ENCODE results near the gene TMEM119.
A peak's percentile ranks its signal among the peaks of the same experiment; 100 is the strongest.

The TMEM119 gene

DNA sequence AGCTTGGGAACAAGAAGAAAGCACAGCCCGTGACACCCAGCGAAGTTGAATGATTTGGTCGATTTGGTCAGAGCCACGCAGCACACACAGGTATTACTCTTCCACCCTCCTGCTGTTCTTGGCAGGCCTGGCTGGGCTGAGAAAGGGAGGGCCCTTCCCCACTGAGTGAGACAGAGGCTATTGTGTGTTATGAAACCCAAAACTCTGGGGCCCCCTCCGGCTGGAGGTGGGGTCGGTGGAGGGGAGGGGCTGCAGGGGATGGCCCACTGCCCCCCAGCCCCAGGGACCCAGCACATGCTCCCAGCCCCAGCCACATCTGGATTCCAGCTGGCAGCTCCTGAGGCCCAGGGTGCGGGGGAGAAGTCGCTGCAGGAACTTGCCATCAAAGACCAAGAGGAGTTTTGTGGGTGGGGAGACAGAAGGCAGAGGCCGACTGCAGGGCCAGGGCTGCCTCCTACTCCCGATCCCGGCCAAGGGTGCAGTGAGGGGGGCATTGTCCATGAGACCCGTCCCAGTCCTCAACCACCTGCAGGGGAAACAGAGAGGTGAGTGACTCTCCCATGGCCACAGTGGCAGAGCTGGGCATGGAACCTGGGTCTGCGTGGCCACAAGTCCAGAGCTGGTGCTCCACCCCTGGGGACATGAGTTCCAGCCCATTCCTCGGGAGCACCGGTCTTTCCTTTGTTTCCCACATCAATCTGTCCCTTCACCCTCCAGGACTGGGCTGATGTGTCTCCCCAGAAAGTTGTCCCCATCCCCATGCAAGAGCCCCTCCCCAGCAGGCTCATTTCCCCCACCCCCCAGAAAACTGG lies 8.7 kb downstream of the TMEM119 start:
- Histone ChIP-seq H3K36me3 (replicated peaks in 1 of 2; ENCODE audit: control insufficient read depth in 2 of 2, insufficient read depth in 2 of 2, low read length in 2 of 2) (no peaks in the 10 kb centered on the region), H3K9ac (ENCODE audit: low read depth, low read length, poor library complexity) (peak overlapping the region; percentile 79), H4K8ac (ENCODE audit: low read depth, low read length) (peak overlapping the region; percentile 70), H3K4me2 (ENCODE audit: insufficient read depth, low read length, poor library complexity, severe bottlenecking) (no peak overlapping the region), H2AK5ac (ENCODE audit: low read depth, low read length) (peak overlapping the region; percentile 56), H4K91ac (ENCODE audit: low read depth, low read length, poor library complexity) (peak overlapping the region; percentile 10), H2AFZ (ENCODE audit: low read length) (peak overlapping the region; percentile 82), H2BK5ac (ENCODE audit: low read length) (no peak overlapping the region), H2BK12ac (ENCODE audit: low read length) (peak overlapping the region; percentile 86), H3K23ac (ENCODE audit: low read depth, low read length, poor library complexity) (peak overlapping the region; percentile 25), H3K27me3 (ENCODE audit: control insufficient read depth in 3 of 3, insufficient read depth in 3 of 3, low read depth in 1 of 3, low read length in 3 of 3) (peaks cover 0 to 6% (median 0%) of the 10 kb centered on the region in 3 experiments), H2BK120ac (ENCODE audit: low read depth, low read length) (peak overlapping the region; percentile 17), H3K79me1 (ENCODE audit: low read depth, low read length) (no peaks in the 10 kb centered on the region), H3K4me3 (ENCODE audit: low read length in 2 of 2) (peak overlapping the region in 1 of 2 donors; percentile 66), H3K4me1 (ENCODE audit: control insufficient read depth in 2 of 2, insufficient read depth in 1 of 2, low read depth in 1 of 2, low read length in 2 of 2) (peaks cover 12 to 16% of the 10 kb centered on the region in 2 donors), H3K14ac (ENCODE audit: low read length) (peak overlapping the region; percentile 39), H3K4ac (ENCODE audit: low read length) (peak overlapping the region; percentile 7), H3K9me3 (replicated peaks in 1 of 2; ENCODE audit: control insufficient read depth in 2 of 2, insufficient read depth in 1 of 2, low read depth in 1 of 2, low read length in 2 of 2) (no peaks in the 10 kb centered on the region), H3K18ac (ENCODE audit: low read length) (peak overlapping the region; percentile 95), H2BK15ac (ENCODE audit: low read length) (peak overlapping the region; percentile 69), H3K27ac (replicated peaks; ENCODE audit: low read length) (no peak overlapping the region)
- WGBS, 2 donors (ENCODE audit: extremely low coverage in 2 of 2, insufficient read length in 2 of 2, insufficient replicate concordance in 1 of 2) = no CpG with 5 or more reads among the region's 15 CpGs
- no peak for DNase-seq (ENCODE audit: low spot score)

DNA sequence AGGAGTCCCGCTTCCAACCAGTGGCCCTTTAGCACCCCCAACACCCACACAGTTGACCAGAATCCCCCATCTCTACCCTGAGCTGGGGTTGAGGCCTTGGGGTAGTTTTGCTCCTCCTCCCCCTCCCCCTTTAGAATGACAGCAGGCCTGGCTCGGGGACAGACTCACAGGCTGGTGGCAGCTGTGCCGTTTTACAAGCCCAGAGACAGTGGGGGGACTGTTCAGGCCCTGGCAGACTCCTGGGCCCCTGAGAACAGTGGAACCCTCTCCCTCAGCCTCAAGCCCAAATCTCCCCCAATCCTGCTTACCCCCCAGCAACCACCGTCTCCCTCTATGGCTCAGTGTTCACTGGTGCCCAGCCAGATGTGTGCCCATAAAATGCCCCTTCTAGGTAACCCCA lies 10.1 kb downstream of the TMEM119 start:
- no peak overlapping the region for H3K9ac ChIP-seq (ENCODE audit: low read depth, low read length, poor library complexity)
- H4K8ac ChIP-seq (ENCODE audit: low read depth, low read length) = no peak overlapping the region
- H3K4me1 ChIP-seq (ENCODE audit: control insufficient read depth in 2 of 2, insufficient read depth in 1 of 2, low read depth in 1 of 2, low read length in 2 of 2) = peaks cover 12 to 14% of the 10 kb centered on the region in 2 donors
- no peaks in the 10 kb centered on the region for H3K9me3 ChIP-seq (replicated peaks in 1 of 2; ENCODE audit: control insufficient read depth in 2 of 2, insufficient read depth in 1 of 2, low read depth in 1 of 2, low read length in 2 of 2)
- no peak overlapping the region for H3K14ac ChIP-seq (ENCODE audit: low read length)
- H2BK15ac ChIP-seq (ENCODE audit: low read length) = no peak overlapping the region
- H2BK12ac ChIP-seq (ENCODE audit: low read length) = no peak overlapping the region
- H3K27me3 ChIP-seq (ENCODE audit: control insufficient read depth in 3 of 3, insufficient read depth in 3 of 3, low read depth in 1 of 3, low read length in 3 of 3) = peaks cover 0 to 6% (median 0%) of the 10 kb centered on the region in 3 experiments
- H3K36me3 ChIP-seq (replicated peaks in 1 of 2; ENCODE audit: control insufficient read depth in 2 of 2, insufficient read depth in 2 of 2, low read length in 2 of 2) = no peaks in the 10 kb centered on the region
- WGBS, 2 donors (ENCODE audit: extremely low coverage in 2 of 2, insufficient read length in 2 of 2, insufficient replicate concordance in 1 of 2) = no CpG with 5 or more reads among the region's 4 CpGs
- no peak overlapping the region for H2AFZ ChIP-seq (ENCODE audit: low read length)
- peak overlapping the region; percentile 65 for H3K18ac ChIP-seq (ENCODE audit: low read length)
- H2BK120ac ChIP-seq (ENCODE audit: low read depth, low read length) = no peak overlapping the region
- H3K4me3 ChIP-seq (ENCODE audit: low read length in 2 of 2) = no peak overlapping the region
- no peak overlapping the region for H3K23ac ChIP-seq (ENCODE audit: low read depth, low read length, poor library complexity)
- peak overlapping the region; percentile 58 for H2AK5ac ChIP-seq (ENCODE audit: low read depth, low read length)
- H3K27ac ChIP-seq (replicated peaks; ENCODE audit: low read length) = no peak overlapping the region
- no peak for DNase-seq (ENCODE audit: low spot score)
- H2BK5ac ChIP-seq (ENCODE audit: low read length) = no peak overlapping the region
- H4K91ac ChIP-seq (ENCODE audit: low read depth, low read length, poor library complexity) = no peak overlapping the region
- no peaks in the 10 kb centered on the region for H3K79me1 ChIP-seq (ENCODE audit: low read depth, low read length)
- no peak overlapping the region for H3K4me2 ChIP-seq (ENCODE audit: insufficient read depth, low read length, poor library complexity, severe bottlenecking)
- no peak overlapping the region for H3K4ac ChIP-seq (ENCODE audit: low read length)

DNA sequence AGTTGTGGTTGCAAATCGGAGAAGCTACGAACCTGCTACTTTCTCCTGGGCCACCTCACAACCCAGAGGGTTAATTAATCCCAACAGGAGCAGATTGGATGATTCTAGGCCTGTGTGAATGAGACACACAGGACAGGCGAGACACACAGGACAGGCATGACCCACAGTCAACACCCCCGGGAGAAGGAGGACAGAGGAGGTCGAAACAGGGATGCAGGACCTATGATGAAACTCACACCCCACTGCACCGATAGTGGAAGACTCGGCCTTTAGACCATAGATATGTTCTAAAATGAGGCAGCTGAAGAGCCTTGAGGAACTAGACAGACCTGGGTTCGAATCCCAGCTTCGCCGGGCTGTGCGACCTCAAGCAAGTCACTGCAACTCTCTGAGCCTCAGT lies 11.6 kb downstream of the TMEM119 start:
- Histone ChIP-seq H3K4me1 (ENCODE audit: control insufficient read depth in 2 of 2, insufficient read depth in 1 of 2, low read depth in 1 of 2, low read length in 2 of 2) (peaks cover 12 to 14% of the 10 kb centered on the region in 2 donors), H3K18ac (ENCODE audit: low read length) (no peak overlapping the region)
- WGBS, 2 donors (ENCODE audit: extremely low coverage in 2 of 2, insufficient read length in 2 of 2, insufficient replicate concordance in 1 of 2) = no CpG with 5 or more reads among the region's 11 CpGs

DNA sequence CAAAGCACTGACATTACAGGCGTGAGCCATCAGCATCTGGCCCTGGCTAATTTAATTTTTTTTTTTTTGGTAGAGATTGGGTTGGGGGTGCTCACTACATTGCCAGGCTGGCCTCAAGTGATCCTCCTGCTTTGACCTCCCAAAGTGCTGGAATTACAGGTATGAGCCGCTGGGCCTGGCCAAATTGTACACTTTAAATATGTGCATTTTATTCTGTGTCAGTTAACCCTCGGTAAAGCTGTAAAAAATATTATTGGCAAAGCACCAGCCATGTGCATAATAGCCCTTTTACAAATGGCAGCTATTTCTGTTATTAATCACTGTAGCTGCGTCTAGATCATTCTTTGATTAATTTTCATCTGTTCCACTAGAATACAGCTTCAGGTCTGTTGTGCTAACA lies 12.0 kb downstream of the TMEM119 start:
- peaks cover 11 to 14% of the 10 kb centered on the region in 2 donors for H3K4me1 ChIP-seq (ENCODE audit: control insufficient read depth in 2 of 2, insufficient read depth in 1 of 2, low read depth in 1 of 2, low read length in 2 of 2)
- H3K18ac ChIP-seq (ENCODE audit: low read length) = no peak overlapping the region
- no peaks in the 10 kb centered on the region for H3K9me3 ChIP-seq (replicated peaks in 1 of 2; ENCODE audit: control insufficient read depth in 2 of 2, insufficient read depth in 1 of 2, low read depth in 1 of 2, low read length in 2 of 2)
- H2AFZ ChIP-seq (ENCODE audit: low read length) = no peak overlapping the region
- H4K91ac ChIP-seq (ENCODE audit: low read depth, low read length, poor library complexity) = no peak overlapping the region
- no peak overlapping the region for H2BK5ac ChIP-seq (ENCODE audit: low read length)
- no peak overlapping the region for H3K4me3 ChIP-seq (ENCODE audit: low read length in 2 of 2)
- no peak overlapping the region for H3K4me2 ChIP-seq (ENCODE audit: insufficient read depth, low read length, poor library complexity, severe bottlenecking)
- no peak overlapping the region for H3K4ac ChIP-seq (ENCODE audit: low read length)
- H4K8ac ChIP-seq (ENCODE audit: low read depth, low read length) = no peak overlapping the region
- H3K9ac ChIP-seq (ENCODE audit: low read depth, low read length, poor library complexity) = no peak overlapping the region
- H3K27ac ChIP-seq (replicated peaks; ENCODE audit: low read length) = no peak overlapping the region
- H2AK5ac ChIP-seq (ENCODE audit: low read depth, low read length) = no peak overlapping the region
- H3K79me1 ChIP-seq (ENCODE audit: low read depth, low read length) = no peaks in the 10 kb centered on the region
- H2BK15ac ChIP-seq (ENCODE audit: low read length) = no peak overlapping the region
- H3K14ac ChIP-seq (ENCODE audit: low read length) = no peak overlapping the region
- no peak overlapping the region for H2BK120ac ChIP-seq (ENCODE audit: low read depth, low read length)
- no CpG with 5 or more reads among the region's 4 CpGs for WGBS, 2 donors (ENCODE audit: extremely low coverage in 2 of 2, insufficient read length in 2 of 2, insufficient replicate concordance in 1 of 2)
- H2BK12ac ChIP-seq (ENCODE audit: low read length) = no peak overlapping the region
- no peak overlapping the region for H3K23ac ChIP-seq (ENCODE audit: low read depth, low read length, poor library complexity)
- DNase-seq (ENCODE audit: low spot score) = no peak
- peaks cover 0 to 12% (median 0%) of the 10 kb centered on the region in 3 experiments for H3K27me3 ChIP-seq (ENCODE audit: control insufficient read depth in 3 of 3, insufficient read depth in 3 of 3, low read depth in 1 of 3, low read length in 3 of 3)
- no peaks in the 10 kb centered on the region for H3K36me3 ChIP-seq (replicated peaks in 1 of 2; ENCODE audit: control insufficient read depth in 2 of 2, insufficient read depth in 2 of 2, low read length in 2 of 2)

More for the DNA sequence above, 11.6 kb downstream of the TMEM119 start:
- no peak overlapping the region for H4K8ac ChIP-seq (ENCODE audit: low read depth, low read length)
- no peaks in the 10 kb centered on the region for H3K79me1 ChIP-seq (ENCODE audit: low read depth, low read length)
- H3K9ac ChIP-seq (ENCODE audit: low read depth, low read length, poor library complexity) = no peak overlapping the region
- H3K27ac ChIP-seq (replicated peaks; ENCODE audit: low read length) = no peak overlapping the region
- H3K9me3 ChIP-seq (replicated peaks in 1 of 2; ENCODE audit: control insufficient read depth in 2 of 2, insufficient read depth in 1 of 2, low read depth in 1 of 2, low read length in 2 of 2) = no peaks in the 10 kb centered on the region
- no peak overlapping the region for H3K4me2 ChIP-seq (ENCODE audit: insufficient read depth, low read length, poor library complexity, severe bottlenecking)
- no peak overlapping the region for H2BK15ac ChIP-seq (ENCODE audit: low read length)
- no peak overlapping the region for H2BK12ac ChIP-seq (ENCODE audit: low read length)
- no peak overlapping the region for H3K23ac ChIP-seq (ENCODE audit: low read depth, low read length, poor library complexity)
- no peaks in the 10 kb centered on the region for H3K36me3 ChIP-seq (replicated peaks in 1 of 2; ENCODE audit: control insufficient read depth in 2 of 2, insufficient read depth in 2 of 2, low read length in 2 of 2)
- H3K4me3 ChIP-seq (ENCODE audit: low read length in 2 of 2) = no peak overlapping the region
- H3K27me3 ChIP-seq (ENCODE audit: control insufficient read depth in 3 of 3, insufficient read depth in 3 of 3, low read depth in 1 of 3, low read length in 3 of 3) = peaks cover 0 to 12% (median 0%) of the 10 kb centered on the region in 3 experiments
- H2BK5ac ChIP-seq (ENCODE audit: low read length) = no peak overlapping the region
- no peak overlapping the region for H3K14ac ChIP-seq (ENCODE audit: low read length)
- H2AFZ ChIP-seq (ENCODE audit: low read length) = no peak overlapping the region
- H4K91ac ChIP-seq (ENCODE audit: low read depth, low read length, poor library complexity) = no peak overlapping the region
- no peak for DNase-seq (ENCODE audit: low spot score)
- H2BK120ac ChIP-seq (ENCODE audit: low read depth, low read length) = no peak overlapping the region
- no peak overlapping the region for H2AK5ac ChIP-seq (ENCODE audit: low read depth, low read length)
- H3K4ac ChIP-seq (ENCODE audit: low read length) = no peak overlapping the region
